BJ (cell line): Measurements from ENCODE around the gene CTSO. TPM values are rescaled to one million over a fixed set of nuclear protein-coding genes. Genes with fewer than 3 reads are reported as not detected.
A peak's percentile ranks its signal among the peaks of the same experiment; 100 is the strongest.

Experiments used
- CTCF ChIA-PET: fragments of 350-600 bp; formaldehyde crosslinking; extraction: SDS; loops from one replicate; lab custom pipeline; 2021; ENCODE audit warnings: antibody characterized with exemption, inconsistent platforms; lab: Yijun Ruan, JAX
- POLR2A ChIA-PET: fragments of 300-600 bp; sonication (Branson Sonifier 250); formaldehyde crosslinking; extraction: SDS; loops from one replicate; lab custom pipeline; 2021; ENCODE audit warnings: antibody characterized with exemption; lab: Charles Lee
- DNase-seq: peaks from one replicate; pipeline ENCODE4 v3.0.0-alpha.2; 2011; ENCODE audit warnings: low read depth
- H3K27me3 ChIP-seq: 2 replicates; pipeline ENCODE4 v1.6.0; 2011; ENCODE audit warnings: low read length; ENCODE audit not compliant: control insufficient read depth, insufficient read depth
- H3K36me3 ChIP-seq: 2 replicates; pipeline ENCODE4 v1.5.1; 2011; ENCODE audit warnings: low read length; ENCODE audit not compliant: control insufficient read depth, insufficient read depth
- H3K4me3 ChIP-seq: 2 replicates; pipeline ENCODE4 v1.5.1; 2011; ENCODE audit warnings: low read depth, mild to moderate bottlenecking, control low read depth, low read length
- polyA plus RNA-seq: library from polyadenylated mRNA; depleted of rRNA; stranded (reverse); fragments of >200 nt; gene quantifications from 2 replicates; pipeline ENCODE4 v1.2.3, GENCODE V29; 2011
- TF ChIP-seq, protein P1 (sequence below): IDR thresholded peaks from 2 replicates; pipeline ENCODE4 v1.5.1; 2011; ENCODE audit warnings: low read depth, mild to moderate bottlenecking, control low read depth, inconsistent platforms, low read length, moderate library complexity; ENCODE audit not compliant: insufficient read depth

Gene CTSO
- polyA plus RNA-seq, 1 experiment, result 7.8 TPM

DNA sequence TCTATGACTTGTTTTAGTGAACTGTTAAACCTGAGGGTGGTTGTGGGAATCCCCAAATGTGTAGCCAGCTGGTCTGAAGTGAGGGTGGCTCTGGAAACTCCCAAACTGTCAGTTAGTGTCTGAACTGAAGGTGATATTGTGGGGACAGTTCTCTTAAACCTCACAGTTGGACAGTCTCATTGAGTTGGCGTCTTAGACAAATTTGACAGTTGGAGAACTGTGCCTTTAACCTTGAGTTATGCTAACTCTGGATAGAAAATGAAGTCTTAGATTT is 20.7 kb upstream of the CTSO start:
- TF ChIP-seq, protein P1, sequence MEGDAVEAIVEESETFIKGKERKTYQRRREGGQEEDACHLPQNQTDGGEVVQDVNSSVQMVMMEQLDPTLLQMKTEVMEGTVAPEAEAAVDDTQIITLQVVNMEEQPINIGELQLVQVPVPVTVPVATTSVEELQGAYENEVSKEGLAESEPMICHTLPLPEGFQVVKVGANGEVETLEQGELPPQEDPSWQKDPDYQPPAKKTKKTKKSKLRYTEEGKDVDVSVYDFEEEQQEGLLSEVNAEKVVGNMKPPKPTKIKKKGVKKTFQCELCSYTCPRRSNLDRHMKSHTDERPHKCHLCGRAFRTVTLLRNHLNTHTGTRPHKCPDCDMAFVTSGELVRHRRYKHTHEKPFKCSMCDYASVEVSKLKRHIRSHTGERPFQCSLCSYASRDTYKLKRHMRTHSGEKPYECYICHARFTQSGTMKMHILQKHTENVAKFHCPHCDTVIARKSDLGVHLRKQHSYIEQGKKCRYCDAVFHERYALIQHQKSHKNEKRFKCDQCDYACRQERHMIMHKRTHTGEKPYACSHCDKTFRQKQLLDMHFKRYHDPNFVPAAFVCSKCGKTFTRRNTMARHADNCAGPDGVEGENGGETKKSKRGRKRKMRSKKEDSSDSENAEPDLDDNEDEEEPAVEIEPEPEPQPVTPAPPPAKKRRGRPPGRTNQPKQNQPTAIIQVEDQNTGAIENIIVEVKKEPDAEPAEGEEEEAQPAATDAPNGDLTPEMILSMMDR, result no peak

DNA sequence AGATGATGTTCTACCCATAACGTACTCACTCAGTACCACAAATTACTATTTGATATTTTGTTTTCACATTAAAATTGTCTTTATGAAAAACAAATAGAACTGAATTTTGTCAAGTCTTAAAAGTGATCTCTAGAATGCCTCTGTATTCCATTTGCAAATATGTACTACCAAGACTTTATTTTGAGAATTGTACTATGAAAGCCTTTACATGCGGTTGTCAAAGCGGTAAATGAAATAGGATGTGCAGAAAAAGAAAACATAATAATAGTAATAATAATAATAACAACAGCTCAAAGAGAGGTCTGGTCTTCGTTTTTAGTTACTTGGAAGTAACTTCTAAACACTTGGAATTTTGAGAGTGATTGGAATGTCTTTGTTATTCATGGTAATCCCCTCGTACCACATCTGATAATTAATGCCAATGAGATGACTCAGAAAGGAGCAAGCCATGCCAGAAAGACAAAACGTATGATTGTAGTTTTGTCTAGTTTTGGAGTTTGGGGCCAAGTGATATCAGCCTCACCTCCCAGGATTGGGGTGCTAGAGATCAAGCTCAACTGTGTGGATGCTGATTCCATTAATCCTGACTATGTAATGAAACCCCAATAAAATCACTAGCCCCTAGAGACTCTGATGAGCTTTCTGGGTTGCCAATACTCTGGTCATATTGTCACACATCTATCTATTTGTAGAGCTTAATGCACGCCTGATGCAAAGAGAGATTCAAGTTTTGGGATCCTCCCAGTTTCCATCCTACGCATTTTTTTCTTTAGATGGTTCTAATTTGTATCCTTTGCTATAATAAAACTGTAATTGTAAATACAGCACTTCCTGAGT is 20.2 kb upstream of the CTSO start:
- H3K27me3 ChIP-seq, result no peaks in the 10 kb centered on the region; the same call in 1 of the 2 replicates
- TF ChIP-seq, protein P1, result no peak
- no peaks in the 10 kb centered on the region for H3K36me3 ChIP-seq
- no peak overlapping the region for H3K4me3 ChIP-seq
- CTCF ChIA-PET, result no interaction called here
- POLR2A ChIA-PET, result interaction anchor here (0.6 kb wide), 1 partner anchor 140 kb away, joined by 3 read pairs; no protein-coding TSS in a partner anchor
- no peak for DNase-seq

More for the DNA sequence above, 20.7 kb upstream of the CTSO start:
- Histone ChIP-seq H3K36me3 (no peaks in the 10 kb centered on the region), H3K4me3 (no peak overlapping the region), H3K27me3 (no peaks in the 10 kb centered on the region; the same call in 1 of the 2 replicates)
- POLR2A ChIA-PET, result no interaction called here
- CTCF ChIA-PET, result no interaction called here
- DNase-seq, result no peak

DNA sequence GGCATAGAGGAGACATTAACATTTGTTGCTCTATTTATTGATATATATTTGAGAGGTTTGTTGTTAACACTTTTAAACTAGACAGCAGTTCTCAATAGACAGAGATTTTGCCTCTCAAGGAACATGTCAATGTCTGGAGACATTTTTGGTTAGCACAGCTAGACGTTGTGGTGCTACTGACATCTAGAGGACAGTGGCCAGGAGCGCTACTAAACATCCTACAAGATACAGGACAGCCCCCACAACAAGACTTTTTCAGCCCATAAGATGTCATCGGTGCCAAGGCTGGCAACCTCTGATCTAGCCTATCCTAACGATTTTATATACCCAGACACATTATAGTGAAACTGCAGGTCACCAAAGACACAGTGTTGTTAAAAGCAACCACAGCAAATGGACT is 18.4 kb upstream of the CTSO start:
- POLR2A ChIA-PET, result no interaction called here
- Histone ChIP-seq H3K27me3 (no peaks in the 10 kb centered on the region), H3K36me3 (no peaks in the 10 kb centered on the region), H3K4me3 (no peak overlapping the region)
- CTCF ChIA-PET, result interaction anchor here (0.7 to 1.8 kb wide), 3 partner anchors 9 to 16 kb away, joined by 4 to 5 read pairs (median 4); no protein-coding TSS in a partner anchor
- no peak for DNase-seq
- TF ChIP-seq, protein P1, result peak; percentile 53

DNA sequence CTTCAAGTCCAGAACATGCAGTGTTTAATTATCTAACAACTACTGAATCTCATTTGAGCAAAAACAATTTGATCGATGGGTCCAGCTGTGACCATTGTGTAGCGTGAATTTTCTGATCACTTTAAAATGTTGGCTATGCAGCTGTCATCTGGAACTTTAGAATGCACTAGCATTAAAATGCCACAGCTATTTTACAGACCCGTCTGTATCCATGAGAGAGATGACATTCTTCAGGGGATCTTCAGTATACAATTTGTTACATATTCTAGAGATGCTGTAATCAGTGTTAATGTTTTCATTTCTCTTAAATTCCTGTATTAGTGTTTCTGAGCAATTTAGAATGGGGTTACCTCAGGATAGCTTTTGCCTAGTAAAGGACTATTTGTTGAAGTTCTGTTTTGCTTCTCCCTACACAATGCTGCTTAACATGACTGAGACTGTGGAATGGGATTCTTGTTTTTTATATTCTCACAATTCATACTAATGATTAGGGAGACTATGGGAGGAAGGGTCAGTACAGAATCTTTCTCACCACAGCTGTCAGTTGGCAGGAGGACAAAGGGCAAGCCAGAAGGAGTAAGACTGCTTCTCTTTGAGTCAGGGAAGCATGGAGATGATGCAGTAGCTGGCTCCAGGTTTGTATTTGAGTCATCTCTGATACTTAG is 13.2 kb upstream of the CTSO start:
- ChIA-PET POLR2A (no interaction called here), CTCF (interaction anchor here (0.6 to 1.7 kb wide), 3 partner anchors 13 to 134 kb away, joined by 3 to 13 read pairs (median 4); partner anchors contain the start of gene CTSO)
- DNase-seq, result no peak
- Histone ChIP-seq H3K36me3 (no peaks in the 10 kb centered on the region), H3K27me3 (no peaks in the 10 kb centered on the region), H3K4me3 (no peak overlapping the region)
- TF ChIP-seq, protein P1, result no peak

DNA sequence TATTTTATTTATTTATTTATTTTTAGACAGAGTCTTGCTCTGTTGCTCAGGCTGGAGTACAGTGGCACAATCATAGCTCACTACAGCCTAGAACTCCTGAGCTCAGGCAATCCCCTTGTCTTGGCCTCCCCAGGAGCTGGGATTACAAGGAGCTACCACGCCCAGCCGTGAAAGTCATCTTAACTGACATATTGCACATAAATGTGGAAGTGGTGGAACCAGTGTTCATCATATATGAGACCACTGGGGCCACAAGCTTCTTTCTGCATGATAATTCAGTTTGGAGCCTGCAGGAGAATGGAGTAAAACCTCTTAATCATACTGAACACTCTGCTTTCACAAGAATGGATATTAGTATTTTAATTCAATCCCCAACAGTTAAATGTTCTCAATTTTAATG is 12.5 kb upstream of the CTSO start:
- ChIA-PET CTCF (interaction anchor here (0.6 to 1.7 kb wide), 3 partner anchors 12 to 135 kb away, joined by 3 to 13 read pairs (median 4); partner anchors contain the start of gene CTSO), POLR2A (no interaction called here)
- DNase-seq, result no peak

More for the DNA sequence above, 12.5 kb upstream of the CTSO start:
- Histone ChIP-seq H3K4me3 (no peak overlapping the region), H3K27me3 (no peaks in the 10 kb centered on the region), H3K36me3 (no peaks in the 10 kb centered on the region)
- TF ChIP-seq, protein P1, result no peak
